ENCODE results near the gene SLC5A5. TPM values are rescaled to one million over a fixed set of nuclear protein-coding genes. Genes with fewer than 3 reads are reported as not detected.

The SLC5A5 gene
- total RNA-seq, 1 experiment from 2014 or later, result 1.8 TPM

DNA sequence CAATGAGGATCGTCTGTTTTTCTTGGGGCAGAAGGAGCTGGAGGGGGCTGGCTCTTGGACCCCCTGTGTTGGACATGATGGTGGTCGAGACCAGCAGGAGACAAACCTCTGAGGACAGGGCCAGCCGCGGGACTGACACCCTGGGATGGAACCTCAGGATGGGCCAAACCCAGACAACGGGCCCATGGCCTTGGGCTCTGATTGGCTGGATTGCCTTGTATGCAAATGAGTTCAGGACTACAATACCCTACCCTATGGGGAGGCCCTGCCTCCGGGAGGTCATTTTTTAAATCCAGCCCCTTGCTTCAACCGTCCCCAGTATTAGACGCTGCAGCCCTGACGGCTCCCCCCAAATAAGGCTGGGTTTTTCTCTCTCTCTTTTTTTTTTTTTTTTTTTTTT is 22.0 kb downstream of the SLC5A5 start:
- Histone ChIP-seq H4K20me1 (ENCODE audit: control insufficient read depth, insufficient read depth, insufficient read length) (no peaks in the 10 kb centered on the region), H3K9ac (ENCODE audit: extremely low read depth, insufficient read length, low read length) (no peak overlapping the region), H3K14ac (ENCODE audit: insufficient read depth, low read length) (no peak overlapping the region), H4K91ac (ENCODE audit: insufficient read length, low read depth, low read length) (no peak overlapping the region), H4K5ac (ENCODE audit: insufficient read length, low read depth, low read length) (no peak overlapping the region), H3K4me1 (ENCODE audit: insufficient read depth, low read length) (no peaks in the 10 kb centered on the region), H3K56ac (ENCODE audit: insufficient read length, low read depth, low read length) (no peak overlapping the region), H2BK20ac (ENCODE audit: low read depth, low read length, poor library complexity, severe bottlenecking) (no peak overlapping the region), H3K9me3 (ENCODE audit: control insufficient read depth, low read depth, low read length) (no peaks in the 10 kb centered on the region), H2BK120ac (ENCODE audit: low read depth, low read length, poor library complexity, severe bottlenecking) (no peak overlapping the region), H2BK15ac (ENCODE audit: low read depth, low read length) (no peak overlapping the region), H3K79me2 (ENCODE audit: insufficient read depth, low read length) (no peaks in the 10 kb centered on the region), H4K8ac (replicated peaks; ENCODE audit: insufficient read length, low read depth, low read length) (no peak overlapping the region), H2BK12ac (ENCODE audit: insufficient read length, low read depth, low read length) (no peak overlapping the region), H3K27me3 (ENCODE audit: insufficient read depth, low read length) (no peaks in the 10 kb centered on the region), H2AFZ (ENCODE audit: low read length) (no peak overlapping the region), H3K27ac (ENCODE audit: insufficient read length, low read depth, low read length) (no peak overlapping the region), H2BK5ac (ENCODE audit: insufficient read length, low read length) (no peak overlapping the region), H3K79me1 (ENCODE audit: insufficient read depth, low read depth, low read length, poor library complexity, severe bottlenecking) (no peaks in the 10 kb centered on the region), H3K18ac (ENCODE audit: insufficient read length, low read depth, low read length) (no peak overlapping the region), H3K23ac (ENCODE audit: insufficient read length, low read depth, low read length) (no peak overlapping the region), H2AK5ac (ENCODE audit: insufficient read length, low read length) (no peak overlapping the region), H3K4me2 (ENCODE audit: insufficient read depth, insufficient read length, low read length) (no peak overlapping the region), H3T11ph (ENCODE audit: low read length) (no peak overlapping the region), H3K4ac (ENCODE audit: low read depth, low read length) (no peak overlapping the region), H3K23me2 (ENCODE audit: insufficient read length, low read depth, low read length, poor library complexity, severe bottlenecking) (no peaks in the 10 kb centered on the region)
- Mint-ChIP-seq H3K9me3 (peaks cover 0 to under 1% of the 10 kb centered on the region in 2 experiments; a peak in 2 of 5 replicates), H3K4me1 (peaks cover 6 to 12% of the 10 kb centered on the region in 2 experiments), H3K36me3 (ENCODE audit: insufficient read depth in 1 of 3, low read depth in 3 of 3) (no peaks in the 10 kb centered on the region), H3K27me3 (ENCODE audit: low read depth) (peaks cover 25% of the 10 kb centered on the region), H3K4me3 (no peak overlapping the region), H3K27ac (no peak overlapping the region; a peak in 1 of 7 replicates)
- TF ChIP-seq, protein P1, sequence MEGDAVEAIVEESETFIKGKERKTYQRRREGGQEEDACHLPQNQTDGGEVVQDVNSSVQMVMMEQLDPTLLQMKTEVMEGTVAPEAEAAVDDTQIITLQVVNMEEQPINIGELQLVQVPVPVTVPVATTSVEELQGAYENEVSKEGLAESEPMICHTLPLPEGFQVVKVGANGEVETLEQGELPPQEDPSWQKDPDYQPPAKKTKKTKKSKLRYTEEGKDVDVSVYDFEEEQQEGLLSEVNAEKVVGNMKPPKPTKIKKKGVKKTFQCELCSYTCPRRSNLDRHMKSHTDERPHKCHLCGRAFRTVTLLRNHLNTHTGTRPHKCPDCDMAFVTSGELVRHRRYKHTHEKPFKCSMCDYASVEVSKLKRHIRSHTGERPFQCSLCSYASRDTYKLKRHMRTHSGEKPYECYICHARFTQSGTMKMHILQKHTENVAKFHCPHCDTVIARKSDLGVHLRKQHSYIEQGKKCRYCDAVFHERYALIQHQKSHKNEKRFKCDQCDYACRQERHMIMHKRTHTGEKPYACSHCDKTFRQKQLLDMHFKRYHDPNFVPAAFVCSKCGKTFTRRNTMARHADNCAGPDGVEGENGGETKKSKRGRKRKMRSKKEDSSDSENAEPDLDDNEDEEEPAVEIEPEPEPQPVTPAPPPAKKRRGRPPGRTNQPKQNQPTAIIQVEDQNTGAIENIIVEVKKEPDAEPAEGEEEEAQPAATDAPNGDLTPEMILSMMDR (conservative IDR thresholded peaks at IDR 0.05), result no peak
- no peak for DNase-seq
- no CpG with 5 or more reads among the region's 9 CpGs for WGBS (ENCODE audit: extremely low coverage, insufficient read length, low lambda C conversion rate)

Measured in H9 (cell line).